SK-N-SH (cell line): ENCODE measurements around the gene HLF. TPM values are rescaled to one million over a fixed set of nuclear protein-coding genes. Genes with fewer than 3 reads are reported as not detected.

Experiments used
- CTCF ChIA-PET: fragments of 300-600, 350-600 bp; formaldehyde crosslinking; extraction: SDS; loops from one replicate; lab custom pipeline; 2021; lab: Yijun Ruan, JAX
- POLR2A ChIA-PET: fragments of 350-600 bp; sonication (Branson Sonifier 250); formaldehyde crosslinking; extraction: SDS; loops from one replicate; lab custom pipeline; 2020; ENCODE audit warnings: antibody characterized with exemption, inconsistent platforms; lab: Yijun Ruan, JAX
- DNase-seq: peaks from one replicate; pipeline ENCODE4 v3.0.0; 2012
- H2AFZ ChIP-seq: fragments of 200-600 bp; sonication (generic); 2 replicates; pipeline ENCODE4 v1.8.1; 2016; ENCODE audit warnings: antibody characterized with exemption, mild to moderate bottlenecking, low read depth
- H3F3A ChIP-seq: fragments of 200-600 bp; sonication (generic); replicated peaks from 2 replicates; pipeline ENCODE3; 2016; ENCODE audit warnings: antibody characterized with exemption, mild to moderate bottlenecking; ENCODE audit not compliant: insufficient read depth
- H3K27ac ChIP-seq, 2 experiments: fragments of 200-500 bp in 1 of 2; fragments of 200-600 bp in 1 of 2; sonication (Bioruptor generic) in 1 of 2; sonication (generic), shearing (Covaris generic) in 1 of 2; 2 replicates each; pipeline versions ENCODE4 v1.5.1 to v1.6.1; 2014 to 2016; ENCODE audit warnings: low read depth in 2 of 2, inconsistent platforms in 1 of 2, low read length in 1 of 2, mild to moderate bottlenecking in 1 of 2, mixed read lengths in 1 of 2
- H3K27me3 ChIP-seq: fragments of 200-600 bp; sonication (generic), shearing (Covaris generic); 2 replicates; pipeline ENCODE4 v1.6.1; 2016; ENCODE audit warnings: mixed run types; ENCODE audit not compliant: insufficient read depth
- H3K36me3 ChIP-seq, 2 experiments: fragments of 200-500 bp in 1 of 2; fragments of 200-600 bp in 1 of 2; sonication (Bioruptor generic) in 1 of 2; sonication (generic) in 1 of 2; replicated peaks in 1 of 2; 2 replicates each; pipeline versions ENCODE3 to v1.5.1; 2014 to 2016; ENCODE audit warnings: low read length in 1 of 2, mild to moderate bottlenecking in 1 of 2; ENCODE audit not compliant: insufficient read depth in 2 of 2, control insufficient read depth in 1 of 2
- H3K4me1 ChIP-seq, 2 experiments: fragments of 200-500 bp in 1 of 2; fragments of 200-600 bp in 1 of 2; sonication (Bioruptor generic) in 1 of 2; sonication (generic), shearing (Covaris generic) in 1 of 2; 2 replicates each; pipeline versions ENCODE4 v1.5.1 to v1.6.1; 2014 to 2016; ENCODE audit warnings: low read depth in 1 of 2, low read length in 1 of 2, mixed run types in 1 of 2; ENCODE audit not compliant: insufficient read depth in 2 of 2, control insufficient read depth in 1 of 2
- H3K4me2 ChIP-seq: fragments of 200-600 bp; sonication (generic), shearing (Covaris generic); 2 replicates; pipeline ENCODE4 v1.6.1; 2017; ENCODE audit warnings: mixed run types
- H3K4me3 ChIP-seq, 2 experiments: fragments of 200-500 bp in 1 of 2; fragments of 200-600 bp in 1 of 2; sonication (Bioruptor generic) in 1 of 2; sonication (generic), shearing (Covaris generic) in 1 of 2; 2 replicates each; pipeline versions ENCODE4 v1.5.1 to v1.8.1; 2014 to 2016; ENCODE audit warnings: low read depth in 2 of 2, inconsistent platforms in 1 of 2, low read length in 1 of 2, mild to moderate bottlenecking in 1 of 2, mixed read lengths in 1 of 2, moderate library complexity in 1 of 2
- H3K79me2 ChIP-seq: fragments of 200-600 bp; sonication (generic); 2 replicates; pipeline ENCODE4 v1.8.1; 2017; ENCODE audit warnings: mild to moderate bottlenecking; ENCODE audit not compliant: insufficient read depth
- H3K9ac ChIP-seq: fragments of 200-600 bp; sonication (generic); 2 replicates; pipeline ENCODE4 v1.6.1; 2017; ENCODE audit warnings: mixed run types
- H3K9me2 ChIP-seq: fragments of 200-600 bp; sonication (generic); 2 replicates; pipeline ENCODE4 v1.6.1; 2017; ENCODE audit warnings: mixed run types
- H3K9me3 ChIP-seq: fragments of 200-600 bp; sonication (generic); 2 replicates; pipeline ENCODE4 v1.6.1; 2017; ENCODE audit warnings: mixed run types, mild to moderate bottlenecking, moderate library complexity
- H4K20me1 ChIP-seq: fragments of 200-600 bp; sonication (generic); 2 replicates; pipeline ENCODE4 v1.6.1; 2017; ENCODE audit warnings: mild to moderate bottlenecking, mixed run types; ENCODE audit not compliant: insufficient read depth
- ELF1 ChIP-seq: IDR thresholded peaks from 2 replicates; pipeline ENCODE4 v1.4.0; 2012
- EP300 ChIP-seq, 2 experiments: IDR thresholded peaks; 2 replicates each; pipeline versions ENCODE4 v1.4.0 to v1.6.1; 2012; ENCODE audit warnings: borderline replicate concordance in 1 of 2, low read depth in 1 of 2, low read length in 1 of 2
- EZH2phosphoT487 ChIP-seq: fragments of 200-600 bp; sonication (generic); IDR thresholded peaks from 2 replicates; pipeline ENCODE4 v1.6.1; 2017; ENCODE audit warnings: low read depth, mixed run types, mild to moderate bottlenecking, antibody characterized with exemption, moderate library complexity, borderline replicate concordance
- FOSL2 ChIP-seq: IDR thresholded peaks from 2 replicates; pipeline ENCODE4 v1.4.0; 2012; ENCODE audit warnings: low read depth, mild to moderate bottlenecking, moderate library complexity, borderline replicate concordance
- FOXM1 ChIP-seq: IDR thresholded peaks from 2 replicates; pipeline ENCODE4 v1.4.0; 2012; ENCODE audit warnings: low read depth, mild to moderate bottlenecking
- IRF3 ChIP-seq: fragments of 150-350 bp; IDR thresholded peaks from 2 replicates; pipeline ENCODE4 v1.6.1; 2016; ENCODE audit warnings: mild to moderate bottlenecking, low read depth, low read length
- JUND ChIP-seq: IDR thresholded peaks from 2 replicates; pipeline ENCODE4 v1.4.0; 2012
- NRF1 ChIP-seq: IDR thresholded peaks from 2 replicates; pipeline ENCODE4 v1.6.1; 2012; ENCODE audit warnings: low read depth, mild to moderate bottlenecking, low read length
- POLR2AphosphoS5 ChIP-seq: IDR thresholded peaks from 2 replicates; pipeline ENCODE4 v1.6.1; 2012; ENCODE audit warnings: low read depth, low read length
- RAD21 ChIP-seq: IDR thresholded peaks from 2 replicates; pipeline ENCODE4 v1.6.1; 2012; ENCODE audit warnings: mild to moderate bottlenecking, low read length
- RFX5 ChIP-seq: IDR thresholded peaks from 2 replicates; pipeline ENCODE4 v1.6.1; 2012; ENCODE audit warnings: mild to moderate bottlenecking, improper control_type of control experiment, low read length
- TAF1 ChIP-seq: IDR thresholded peaks from 2 replicates; pipeline ENCODE4 v1.6.1; 2012; ENCODE audit warnings: low read depth, mild to moderate bottlenecking, low read length, moderate library complexity, borderline replicate concordance
- TCF12 ChIP-seq: IDR thresholded peaks from 2 replicates; pipeline ENCODE4 v1.4.0; 2012
- TEAD4 ChIP-seq: IDR thresholded peaks from 2 replicates; pipeline ENCODE4 v1.4.0; 2012; ENCODE audit warnings: mild to moderate bottlenecking, borderline replicate concordance; ENCODE audit not compliant: insufficient read depth
- USF2 ChIP-seq: fragments of 150-350 bp; IDR thresholded peaks from 2 replicates; pipeline ENCODE4 v1.6.1; 2017; ENCODE audit warnings: antibody characterized with exemption, low read length, low read depth, borderline replicate concordance
- WGBS: methylation state at CpG from one replicate; pipeline ENCODE4 v1.1.6; 2017; ENCODE audit warnings: low lambda C conversion rate; 5-methylcytosine and 5-hydroxymethylcytosine counted together
- polyA plus RNA-seq, 3 experiments: library from polyadenylated mRNA; depleted of rRNA; stranded (reverse); fragments of >200 nt; gene quantifications; 2 replicates each; pipeline ENCODE4 v1.2.3, GENCODE V29; 2012
- TF ChIP-seq, protein P1 (sequence below): fragments of 200-600 bp; sonication (generic); IDR thresholded peaks from 2 replicates; pipeline ENCODE4 v1.6.1; 2017; ENCODE audit warnings: antibody characterized with exemption, mild to moderate bottlenecking, moderate library complexity
- TF ChIP-seq, protein P2 (sequence below): IDR thresholded peaks from 2 replicates; pipeline ENCODE4 v1.4.0; 2012; ENCODE audit warnings: low read depth, borderline replicate concordance
- TF ChIP-seq, protein P3 (sequence below): IDR thresholded peaks from 2 replicates; pipeline ENCODE4 v1.4.0; 2012; ENCODE audit warnings: low read depth

Gene HLF
- polyA plus RNA-seq, 1 of the 3 experiments (the other 2 are of a cell fraction), result 0.03 TPM

- H4K20me1 ChIP-seq, result no peaks in the 10 kb centered on the region
- ChIA-PET CTCF (interaction anchor here (0.6 to 4.5 kb wide), 15 partner anchors 10 to 415 kb away, joined by 3 to 22 read pairs (median 4); no protein-coding TSS in a partner anchor), POLR2A (no interaction called here)
- no peaks in the 10 kb centered on the region for H3K27me3 ChIP-seq
- H3K9me2 ChIP-seq, result no peaks in the 10 kb centered on the region
- no peaks in the 10 kb centered on the region for H3K9me3 ChIP-seq
- H3K79me2 ChIP-seq, result no peaks in the 10 kb centered on the region
- no peak overlapping the region for H3K4me2 ChIP-seq
- no peak overlapping the region for H3K4me3 ChIP-seq
- H3K36me3 ChIP-seq, result no peaks in the 10 kb centered on the region
- DNase-seq, result no peak
- H3K27ac ChIP-seq, result no peak overlapping the region
- H3F3A ChIP-seq, result no peaks in the 10 kb centered on the region
- H3K9ac ChIP-seq, result no peak overlapping the region
- TF ChIP-seq IRF3, result no peak
- no peak for TF ChIP-seq FOXM1
- TF ChIP-seq ELF1, result no peak
- TF ChIP-seq, protein P1, sequence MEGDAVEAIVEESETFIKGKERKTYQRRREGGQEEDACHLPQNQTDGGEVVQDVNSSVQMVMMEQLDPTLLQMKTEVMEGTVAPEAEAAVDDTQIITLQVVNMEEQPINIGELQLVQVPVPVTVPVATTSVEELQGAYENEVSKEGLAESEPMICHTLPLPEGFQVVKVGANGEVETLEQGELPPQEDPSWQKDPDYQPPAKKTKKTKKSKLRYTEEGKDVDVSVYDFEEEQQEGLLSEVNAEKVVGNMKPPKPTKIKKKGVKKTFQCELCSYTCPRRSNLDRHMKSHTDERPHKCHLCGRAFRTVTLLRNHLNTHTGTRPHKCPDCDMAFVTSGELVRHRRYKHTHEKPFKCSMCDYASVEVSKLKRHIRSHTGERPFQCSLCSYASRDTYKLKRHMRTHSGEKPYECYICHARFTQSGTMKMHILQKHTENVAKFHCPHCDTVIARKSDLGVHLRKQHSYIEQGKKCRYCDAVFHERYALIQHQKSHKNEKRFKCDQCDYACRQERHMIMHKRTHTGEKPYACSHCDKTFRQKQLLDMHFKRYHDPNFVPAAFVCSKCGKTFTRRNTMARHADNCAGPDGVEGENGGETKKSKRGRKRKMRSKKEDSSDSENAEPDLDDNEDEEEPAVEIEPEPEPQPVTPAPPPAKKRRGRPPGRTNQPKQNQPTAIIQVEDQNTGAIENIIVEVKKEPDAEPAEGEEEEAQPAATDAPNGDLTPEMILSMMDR, result peak; percentile 38
- 0 out of 2 replicates have a peak, but pooled peaks have one; percentile 7 for TF ChIP-seq RAD21
- TF ChIP-seq, protein P2, sequence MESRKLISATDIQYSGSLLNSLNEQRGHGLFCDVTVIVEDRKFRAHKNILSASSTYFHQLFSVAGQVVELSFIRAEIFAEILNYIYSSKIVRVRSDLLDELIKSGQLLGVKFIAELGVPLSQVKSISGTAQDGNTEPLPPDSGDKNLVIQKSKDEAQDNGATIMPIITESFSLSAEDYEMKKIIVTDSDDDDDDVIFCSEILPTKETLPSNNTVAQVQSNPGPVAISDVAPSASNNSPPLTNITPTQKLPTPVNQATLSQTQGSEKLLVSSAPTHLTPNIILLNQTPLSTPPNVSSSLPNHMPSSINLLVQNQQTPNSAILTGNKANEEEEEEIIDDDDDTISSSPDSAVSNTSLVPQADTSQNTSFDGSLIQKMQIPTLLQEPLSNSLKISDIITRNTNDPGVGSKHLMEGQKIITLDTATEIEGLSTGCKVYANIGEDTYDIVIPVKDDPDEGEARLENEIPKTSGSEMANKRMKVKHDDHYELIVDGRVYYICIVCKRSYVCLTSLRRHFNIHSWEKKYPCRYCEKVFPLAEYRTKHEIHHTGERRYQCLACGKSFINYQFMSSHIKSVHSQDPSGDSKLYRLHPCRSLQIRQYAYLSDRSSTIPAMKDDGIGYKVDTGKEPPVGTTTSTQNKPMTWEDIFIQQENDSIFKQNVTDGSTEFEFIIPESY, result no peak
- no peak for TF ChIP-seq TCF12
- TF ChIP-seq FOSL2, result no peak
- no peak for TF ChIP-seq JUND
- TF ChIP-seq, all 33 proteins: peak for 2
- no peaks in the 10 kb centered on the region; a peak in 1 of 4 replicates for H3K4me1 ChIP-seq
- H2AFZ ChIP-seq, result no peak overlapping the region
- 58% methylated on average over 7 of the region's 7 CpGs for WGBS
These were observed 39.0 kb downstream of the HLF start for GRCh38 chr17:55303701-55304145.

DNA sequence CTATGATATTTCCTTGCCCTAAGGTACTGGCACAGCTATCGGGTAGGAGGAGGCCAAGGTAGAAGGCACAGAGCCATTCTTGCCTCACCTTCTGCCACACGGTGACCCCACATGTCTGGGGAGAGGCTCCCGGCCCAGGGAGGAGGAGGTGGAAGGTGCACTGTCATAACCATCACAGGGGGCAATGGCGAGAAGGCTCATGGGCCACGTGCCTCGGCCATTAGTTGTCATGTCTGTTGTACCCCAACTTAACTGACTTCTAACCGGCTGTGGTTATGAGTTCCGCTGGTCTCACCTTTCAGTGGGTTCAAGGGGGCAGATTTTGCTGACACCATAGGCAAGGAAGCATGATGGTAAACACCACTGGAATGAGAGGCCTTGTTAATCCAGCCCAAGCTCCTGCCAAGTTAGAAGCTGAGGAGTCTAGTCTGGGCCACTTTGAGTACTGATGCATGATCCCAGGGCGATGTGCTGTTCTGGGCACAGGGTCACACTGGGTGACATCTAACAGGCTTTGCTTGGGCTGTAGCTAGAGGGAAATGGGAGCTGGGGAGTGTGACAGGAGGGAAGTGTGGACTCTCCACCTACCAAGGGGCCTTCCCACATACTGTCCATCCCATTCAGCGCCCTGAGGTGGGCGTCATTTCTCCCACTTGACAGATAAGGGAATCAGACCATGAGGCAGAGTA, 39.6 kb downstream of the HLF start:
- POLR2A ChIA-PET, result no interaction called here
- CTCF ChIA-PET, result interaction anchor here (0.7 to 4.5 kb wide), 13 partner anchors 8 to 414 kb away, joined by 3 to 22 read pairs (median 4); no protein-coding TSS in a partner anchor
- 60% methylated on average over 11 of the region's 11 CpGs for WGBS
- no peak for TF ChIP-seq USF2
- TF ChIP-seq RFX5, result no peak
- TF ChIP-seq, protein P3, sequence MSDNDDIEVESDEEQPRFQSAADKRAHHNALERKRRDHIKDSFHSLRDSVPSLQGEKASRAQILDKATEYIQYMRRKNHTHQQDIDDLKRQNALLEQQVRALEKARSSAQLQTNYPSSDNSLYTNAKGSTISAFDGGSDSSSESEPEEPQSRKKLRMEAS, result no peak
- no peak for TF ChIP-seq TAF1
- no peak for TF ChIP-seq EP300 (IDR thresholded peaks at IDR 0.05; ENCODE audit: borderline replicate concordance in 1 of 2, low read depth in 1 of 2, low read length in 1 of 2)
- no peak for TF ChIP-seq NRF1
- TF ChIP-seq FOSL2, result no peak
- no peak for TF ChIP-seq JUND
- TF ChIP-seq TEAD4, result no peak
- TF ChIP-seq, protein P1, result no peak
- TF ChIP-seq EZH2phosphoT487, result no peak
- no peak for TF ChIP-seq POLR2AphosphoS5

More for the DNA sequence above, 39.6 kb downstream of the HLF start:
- no peaks in the 10 kb centered on the region for H4K20me1 ChIP-seq
- no peaks in the 10 kb centered on the region for H3K27me3 ChIP-seq
- H3K79me2 ChIP-seq, result no peaks in the 10 kb centered on the region
- no peaks in the 10 kb centered on the region for H3F3A ChIP-seq
- H2AFZ ChIP-seq, result no peak overlapping the region
- H3K9ac ChIP-seq, result no peak overlapping the region
- no peak for DNase-seq
- no peaks in the 10 kb centered on the region for H3K9me3 ChIP-seq
- H3K4me1 ChIP-seq, result no peaks in the 10 kb centered on the region; a peak in 1 of 4 replicates
- no peaks in the 10 kb centered on the region for H3K9me2 ChIP-seq
- no peak overlapping the region for H3K27ac ChIP-seq
- no peak overlapping the region for H3K4me2 ChIP-seq
- no peaks in the 10 kb centered on the region for H3K36me3 ChIP-seq
- no peak overlapping the region for H3K4me3 ChIP-seq
